K562 (cell line): ENCODE results near the gene CEACAM18. TPM values are rescaled to one million over a fixed set of nuclear protein-coding genes. Genes with fewer than 3 reads are reported as not detected.

Experiments
- ATAC-seq: fragments of 200-7000 bp; cut with Tn5 transposase; 3 replicates; pipeline ENCODE4 v1.9.1; 2020; ENCODE audit warnings: moderate library complexity
- BruUV-seq: library from RNA; stranded (reverse); fragments of 400-500 nt; replicated peaks from 2 replicates; lab custom pipeline; 2021; lab: Mats Ljungman, UMichigan
- CTCF ChIA-PET: fragments of 300-600 bp; formaldehyde crosslinking; extraction: SDS; loops from one replicate; lab custom pipeline; 2021; ENCODE audit warnings: low intra/inter-chr PET ratio; lab: Yijun Ruan, JAX
- POLR2A ChIA-PET: fragments of 300-600, 350-650 bp; sonication (Branson Sonifier 250); formaldehyde crosslinking; extraction: SDS; loops from one replicate; lab custom pipeline; 2021; ENCODE audit warnings: antibody characterized with exemption, inconsistent platforms; lab: Yijun Ruan, JAX
- DNase-seq, 4 experiments: peaks; one replicate each; pipeline versions ENCODE4 v3.0.0 to v3.0.0-alpha.2; 2011 to 2018; ENCODE audit warnings: low spot score in 3 of 4, mixed read lengths in 3 of 4; ENCODE audit errors: extremely low read depth in 1 of 4
- FAIRE-seq: peaks from 2 replicates; lab custom pipeline; 2011; peaks lifted over from hg19 to GRCh38; lab: Jason Lieb, UNC
- H2AFZ ChIP-seq: 2 replicates; pipeline ENCODE4 v1.6.0; 2011; ENCODE audit warnings: low read depth, low read length, control low read depth, inconsistent platforms
- H3K27ac ChIP-seq: fragments of 200-600 bp; 3 replicates; pipeline ENCODE4 v1.8.0; 2011; ENCODE audit warnings: low read depth, mild to moderate bottlenecking, control low read depth, inconsistent platforms, low read length, moderate library complexity, mixed read lengths; ENCODE audit errors: extremely low read depth
- H3K27me3 ChIP-seq, 2 experiments: fragments of 300-600 bp in 1 of 2; 2 replicates in 1 of 2; 3 replicates in 1 of 2; pipeline versions ENCODE4 v1.6.0 to v1.8.0; 2011; ENCODE audit warnings: inconsistent platforms in 2 of 2, low read length in 2 of 2, mild to moderate bottlenecking in 1 of 2, mixed read lengths in 1 of 2, moderate library complexity in 1 of 2; ENCODE audit not compliant: control insufficient read depth in 2 of 2, insufficient read depth in 2 of 2
- H3K36me3 ChIP-seq: fragments of 300-600 bp; 3 replicates; pipeline ENCODE4 v1.8.0; 2011; ENCODE audit warnings: mild to moderate bottlenecking, low read length, inconsistent platforms; ENCODE audit not compliant: control insufficient read depth, insufficient read depth
- H3K4me1 ChIP-seq, 2 experiments: fragments of 200-600 bp in 1 of 2; replicated peaks in 1 of 2; 2 replicates in 1 of 2; 3 replicates in 1 of 2; pipeline versions ENCODE4 v1.5.1 to v1.8.0; 2011; ENCODE audit warnings: inconsistent platforms in 2 of 2, low read length in 2 of 2, mild to moderate bottlenecking in 1 of 2, mixed read lengths in 1 of 2, moderate library complexity in 1 of 2; ENCODE audit not compliant: control insufficient read depth in 2 of 2, insufficient read depth in 2 of 2
- H3K4me2 ChIP-seq: 2 replicates; pipeline ENCODE4 v1.6.1; 2011; ENCODE audit warnings: low read length, control low read depth, inconsistent platforms, mixed read lengths; ENCODE audit not compliant: insufficient read depth
- H3K4me3 ChIP-seq: fragments of 200-600 bp; sonication (generic), shearing (Covaris generic); 2 replicates; pipeline ENCODE4 v1.5.1; 2016; ENCODE audit warnings: control low read depth, inconsistent platforms
- H3K79me2 ChIP-seq: fragments of 200-600 bp; 3 replicates; pipeline ENCODE4 v1.8.0; 2011; ENCODE audit warnings: low read length, inconsistent platforms; ENCODE audit not compliant: control insufficient read depth, insufficient read depth
- H3K9ac ChIP-seq, 2 experiments: 2 replicates each; pipeline versions ENCODE4 v1.6.0 to v1.6.1; 2011; ENCODE audit warnings: low read depth in 2 of 2, low read length in 2 of 2, control low read depth in 1 of 2, inconsistent platforms in 1 of 2, mild to moderate bottlenecking in 1 of 2, mixed read lengths in 1 of 2; ENCODE audit not compliant: insufficient read depth in 1 of 2
- H3K9me1 ChIP-seq: one replicate; pipeline ENCODE4 v1.6.0; 2011; ENCODE audit warnings: inconsistent platforms, mild to moderate bottlenecking, low read length, moderate library complexity; ENCODE audit not compliant: control insufficient read depth, insufficient read depth
- H3K9me3 ChIP-seq: replicated peaks from 2 replicates; pipeline ENCODE4 v1.5.1; 2011; ENCODE audit warnings: low read depth, low read length, inconsistent platforms; ENCODE audit not compliant: control insufficient read depth, insufficient read depth
- H4K20me1 ChIP-seq: replicated peaks from 2 replicates; pipeline ENCODE4 v1.6.1; 2011; ENCODE audit warnings: low read length, inconsistent platforms, mixed read lengths; ENCODE audit not compliant: control insufficient read depth, insufficient read depth
- CCAR2 ChIP-seq: fragments of 200-400 bp; formaldehyde crosslinking; IDR thresholded peaks from 2 replicates; pipeline ENCODE4 v1.6.1; 2017; ENCODE audit warnings: mild to moderate bottlenecking, low read depth, low read length
- HNRNPUL1 ChIP-seq: fragments of 200-400 bp; formaldehyde crosslinking; IDR thresholded peaks from 2 replicates; pipeline ENCODE4 v1.6.1; 2017; ENCODE audit warnings: low read length
- PHB ChIP-seq: fragments of 250-450 bp; sonication (Bioruptor Pico); IDR thresholded peaks from 2 replicates; pipeline ENCODE4 v1.5.0; 2021
- POLR2AphosphoS5 ChIP-seq: IDR thresholded peaks from 2 replicates; pipeline ENCODE4 v1.6.1; 2011; ENCODE audit warnings: mild to moderate bottlenecking, low read depth, low read length, moderate library complexity; ENCODE audit not compliant: control insufficient read depth, insufficient read depth
- RBFOX2 ChIP-seq: fragments of 200-400 bp; formaldehyde crosslinking; IDR thresholded peaks from 2 replicates; pipeline ENCODE4 v1.6.1; 2017; ENCODE audit warnings: low read depth, mild to moderate bottlenecking, low read length, moderate library complexity
- SETDB1 ChIP-seq: IDR thresholded peaks from one replicate; pipeline ENCODE4 v1.6.1; 2012; ENCODE audit warnings: low read length, control low read depth, inconsistent platforms
- SMARCC2 ChIP-seq: fragments of 450-650 bp; IDR thresholded peaks from 2 replicates; pipeline ENCODE4 v1.6.1; 2017; ENCODE audit warnings: antibody characterized with exemption, moderate library complexity, mild to moderate bottlenecking, low read depth
- SP2 ChIP-seq: IDR thresholded peaks from 2 replicates; pipeline ENCODE4 v1.6.1; 2011; ENCODE audit warnings: mild to moderate bottlenecking, low read depth, low read length, moderate library complexity; ENCODE audit not compliant: poor library complexity, severe bottlenecking; ENCODE audit errors: extremely low read depth
- THRA ChIP-seq: fragments of 450-650 bp; IDR thresholded peaks from 2 replicates; pipeline ENCODE4 v1.6.1; 2017; ENCODE audit warnings: mild to moderate bottlenecking, moderate library complexity
- TRIM28 ChIP-seq: fragments of 450-650 bp; IDR thresholded peaks from 2 replicates; pipeline ENCODE4 v1.6.1; 2017
- ZBTB1 ChIP-seq: sonication (generic); formaldehyde crosslinking; IDR thresholded peaks from 2 replicates; pipeline ENCODE4 v1.8.1; 2023; ENCODE audit warnings: missing genetic modification reagents, low read depth, mild to moderate bottlenecking, borderline replicate concordance
- ZBTB9 ChIP-seq: fragments of 450-650 bp; formaldehyde crosslinking; IDR thresholded peaks from 2 replicates; pipeline ENCODE4 v1.4.0; 2020; ENCODE audit warnings: mild to moderate bottlenecking, moderate library complexity
- ZNF316 ChIP-seq: fragments of 450-650 bp; IDR thresholded peaks from 2 replicates; pipeline ENCODE4 v1.6.1; 2016
- ZNF584 ChIP-seq: fragments of 200-800 bp; sonication (Bioruptor generic); IDR thresholded peaks from 2 replicates; pipeline ENCODE4 v1.6.1; 2016; ENCODE audit warnings: low read depth, mild to moderate bottlenecking, missing genetic modification characterization, missing compliant biosample characterization
- ZNF639 ChIP-seq, 2 experiments: fragments of 200-800 bp in 1 of 2; sonication (Bioruptor generic) in 1 of 2; sonication (generic) in 1 of 2; formaldehyde crosslinking in 1 of 2; IDR thresholded peaks in 1 of 2; conservative IDR thresholded peaks in 1 of 2; 2 replicates each; pipeline versions ENCODE4 v1.5.0 to v1.6.1; 2016 to 2020; ENCODE audit warnings: missing compliant biosample characterization in 1 of 2, missing genetic modification characterization in 1 of 2, missing genetic modification reagents in 1 of 2
- WGBS: fragments of 100-300 bp; shearing (Covaris generic); methylation state at CpG from one replicate; pipeline ENCODE4 v1.1.6; 2016; ENCODE audit warnings: low coverage, mixed read lengths; ENCODE audit not compliant: insufficient coverage; ENCODE audit errors: missing lambda C conversion rate; 5-methylcytosine and 5-hydroxymethylcytosine counted together
- in situ Hi-C: fragments of 300-500 bp; cut with MboI; formaldehyde crosslinking; loops from 4 replicates; pipeline ENCODE4 v1.15.0; 2018; ENCODE audit warnings: inconsistent platforms, mixed read lengths
- intact Hi-C: fragments of 100-400 bp; cut with micrococcal nuclease; formaldehyde crosslinking; loops from 2 replicates; pipeline ENCODE4 v1.14.2; 2022
- polyA plus RNA-seq, 8 experiments: library from polyadenylated mRNA; depleted of rRNA in 4 of 8; stranded (reverse) in 5 of 8; unstranded in 3 of 8; fragments of >200 nt; fragmentation: Nextera tagmentation in 2 of 8; fragmentation: Illumina TruSeq in 1 of 8; extraction: Ambion mirVana in 2 of 8; extraction: Trizol in 1 of 8; gene quantifications; 2 replicates each; pipeline versions ENCODE4 v1.2.1 to v1.2.3, GENCODE V29; 2011 to 2014; ENCODE audit warnings: inconsistent platforms in 1 of 8, missing spikeins in 1 of 8
- total RNA-seq, 7 experiments: library from RNA; depleted of rRNA in 6 of 7; stranded (reverse); fragments of >200 nt in 6 of 7; fragmentation: Illumina TruSeq in 2 of 7; extraction: Trizol in 2 of 7; gene quantifications; 2 replicates each; pipeline versions ENCODE4 v1.2.1 to v1.2.3, GENCODE V29; 2011 to 2021; ENCODE audit warnings: low replicate concordance in 1 of 7
- TF ChIP-seq, protein P1 (sequence below): fragments of 250-450 bp; sonication (Bioruptor Pico); IDR thresholded peaks from 2 replicates; pipeline ENCODE4 v1.8.0; 2022; ENCODE audit warnings: inconsistent platforms, mild to moderate bottlenecking, moderate library complexity, borderline replicate concordance

The CEACAM18 gene
- total and polyA plus RNA-seq, 9 of the 15 experiments (the other 6 are each of a cell fraction or from before 2014, with no cell fraction given) = 0.08 to 0.24 (median 0.15) TPM; not detected in 3

DNA sequence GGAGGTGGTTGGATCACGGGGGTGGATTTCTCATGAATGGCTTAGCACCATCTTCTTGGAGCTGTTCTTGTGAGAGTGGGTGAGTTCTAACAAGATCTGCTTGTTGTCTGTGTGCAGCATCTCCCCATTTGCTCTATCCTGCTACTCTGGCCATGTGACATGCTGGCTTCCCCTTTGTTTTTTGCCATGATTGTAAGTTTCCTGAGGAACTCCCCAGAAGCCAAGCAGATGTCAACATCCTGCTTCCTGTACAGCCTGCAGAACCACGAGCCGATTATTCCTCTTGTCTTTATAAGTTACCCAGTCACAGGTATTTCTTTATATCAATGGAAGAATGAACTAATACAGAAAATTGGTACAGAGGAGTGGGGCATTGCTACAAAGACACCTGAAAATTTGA is 25.6 kb downstream of the CEACAM18 start:
- no peaks in the 10 kb centered on the region for H3K36me3 ChIP-seq
- no peak overlapping the region for H3K27ac ChIP-seq
- H3K79me2 ChIP-seq = peaks cover 7% of the 10 kb centered on the region
- H4K20me1 ChIP-seq = no peaks in the 10 kb centered on the region
- DNase-seq = no peak
- in situ Hi-C loops = no loop called here
- intact Hi-C loops = no loop called here
- H3K4me2 ChIP-seq = no peak overlapping the region
- H2AFZ ChIP-seq = peak overlapping the region; percentile 41; the same call in 1 of the 2 replicates
- CTCF ChIA-PET = no interaction called here
- POLR2A ChIA-PET = interaction anchor here (0.7 to 0.8 kb wide), 2 partner anchors 27 to 67 kb away, joined by 3 read pairs; partner anchors contain the start of gene ZNF175
- WGBS = 58% methylated on average over 3 of the region's 3 CpGs
- H3K9me1 ChIP-seq = no peaks in the 10 kb centered on the region
- BruUV-seq = no TSS peak
- H3K9me3 ChIP-seq = no peaks in the 10 kb centered on the region; the same call in 1 of the 2 replicates
- no peak overlapping the region for H3K9ac ChIP-seq
- no peak overlapping the region for H3K4me3 ChIP-seq
- no peak for FAIRE-seq
- no peaks in the 10 kb centered on the region for H3K27me3 ChIP-seq
- no peak for ATAC-seq
- H3K4me1 ChIP-seq = peaks cover 36 to 46% of the 10 kb centered on the region in 2 experiments
- no peak for TF ChIP-seq RBFOX2
- no peak for TF ChIP-seq PHB
- TF ChIP-seq SMARCC2 = no peak
- TF ChIP-seq SETDB1 = no peak
- TF ChIP-seq POLR2AphosphoS5 = no peak
- 0 out of 2 replicates have a peak, but pooled peaks have one; percentile 27 for TF ChIP-seq TRIM28
- TF ChIP-seq CCAR2 = no peak
- TF ChIP-seq ZBTB1 (CRISPR knock-in tag) = no peak
- TF ChIP-seq ZNF316 = peak; percentile 54; the same call in 1 of the 2 replicates
- TF ChIP-seq ZNF584 (CRISPR knock-in tag) = no peak
- no peak for TF ChIP-seq THRA
- TF ChIP-seq ZNF639 (CRISPR knock-in tag; conservative IDR thresholded peaks at IDR 0.05 in 1 of 2, IDR thresholded peaks at IDR 0.05 in 1 of 2) = no peak
- no peak for TF ChIP-seq SP2
- TF ChIP-seq, protein P1, sequence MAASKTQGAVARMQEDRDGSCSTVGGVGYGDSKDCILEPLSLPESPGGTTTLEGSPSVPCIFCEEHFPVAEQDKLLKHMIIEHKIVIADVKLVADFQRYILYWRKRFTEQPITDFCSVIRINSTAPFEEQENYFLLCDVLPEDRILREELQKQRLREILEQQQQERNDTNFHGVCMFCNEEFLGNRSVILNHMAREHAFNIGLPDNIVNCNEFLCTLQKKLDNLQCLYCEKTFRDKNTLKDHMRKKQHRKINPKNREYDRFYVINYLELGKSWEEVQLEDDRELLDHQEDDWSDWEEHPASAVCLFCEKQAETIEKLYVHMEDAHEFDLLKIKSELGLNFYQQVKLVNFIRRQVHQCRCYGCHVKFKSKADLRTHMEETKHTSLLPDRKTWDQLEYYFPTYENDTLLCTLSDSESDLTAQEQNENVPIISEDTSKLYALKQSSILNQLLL = no peak
- no peak for TF ChIP-seq HNRNPUL1
- no peak for TF ChIP-seq ZBTB9
